Thyroid gland (tissue), 4 donors: Measurements from ENCODE around the gene SMKR1.

Experiments used
- POLR2A ChIP-seq, 2 donors: fragments of 450-650 bp; IDR thresholded peaks; one replicate each; pipeline ENCODE4 v1.6.1; 2017; ENCODE audit warnings: antibody characterized with exemption in 2 of 2, mild to moderate bottlenecking in 2 of 2, moderate library complexity in 1 of 2
- TF ChIP-seq, protein P1 (sequence below), 6 experiments: fragments of 200-600 bp in 3 of 6; fragments of 450-650 bp in 3 of 6; sonication (generic) in 3 of 6; IDR thresholded peaks; one replicate each; pipeline ENCODE4 v1.5.1; 2016 to 2019; ENCODE audit warnings: antibody characterized with exemption in 6 of 6, mild to moderate bottlenecking in 2 of 6, inconsistent platforms in 1 of 6, moderate library complexity in 1 of 6

DNA sequence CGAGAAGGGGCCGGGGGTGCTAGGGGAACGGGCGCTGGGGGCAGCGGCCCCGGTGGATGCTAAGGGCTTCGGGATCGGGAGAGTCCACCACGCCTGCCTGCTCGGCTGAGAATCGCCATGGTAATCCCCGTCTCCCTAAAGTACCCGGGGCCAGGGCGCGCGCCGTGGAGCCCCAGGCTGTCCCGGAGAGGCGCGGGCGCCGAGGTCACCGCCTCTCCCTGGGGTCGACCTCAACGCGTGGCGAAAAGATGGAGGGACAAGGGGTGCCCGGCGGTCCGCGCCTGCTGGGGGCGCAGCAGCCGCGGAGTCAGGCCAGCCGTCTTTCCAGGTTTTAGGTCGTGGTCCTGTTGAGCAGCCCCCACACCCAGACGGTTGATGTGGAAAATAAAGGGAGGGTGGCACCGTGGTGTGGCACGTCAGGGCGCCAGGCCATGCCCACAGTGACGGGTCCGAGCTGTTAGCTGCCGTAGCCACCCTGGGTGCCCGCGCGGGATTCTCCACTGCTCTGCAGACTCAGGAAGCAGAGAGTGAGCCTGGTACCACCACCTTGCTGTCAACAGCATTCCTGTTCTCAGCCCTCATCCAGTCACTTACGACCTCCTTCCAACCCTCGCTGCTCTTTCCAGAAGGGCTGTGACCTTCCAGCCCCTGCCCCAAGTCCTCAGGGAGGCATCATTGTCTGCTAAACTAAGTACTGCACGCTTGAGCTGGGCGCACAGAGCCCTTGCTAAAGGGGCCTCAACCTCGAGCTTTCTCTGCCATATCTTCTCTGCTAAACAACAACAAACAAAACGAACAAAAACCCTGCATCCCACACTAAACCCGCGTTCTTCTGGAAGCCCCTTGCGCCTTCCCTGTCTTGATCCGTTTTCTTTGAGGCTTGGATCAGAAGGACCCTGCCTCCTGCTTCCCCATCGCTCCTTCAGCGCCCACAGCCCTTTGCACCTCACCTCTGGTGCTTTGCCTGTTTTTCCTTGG is 666 bp downstream of the SMKR1 start:
- TF ChIP-seq POLR2A (IDR thresholded peaks at IDR 0.05): no peak
- TF ChIP-seq, protein P1, sequence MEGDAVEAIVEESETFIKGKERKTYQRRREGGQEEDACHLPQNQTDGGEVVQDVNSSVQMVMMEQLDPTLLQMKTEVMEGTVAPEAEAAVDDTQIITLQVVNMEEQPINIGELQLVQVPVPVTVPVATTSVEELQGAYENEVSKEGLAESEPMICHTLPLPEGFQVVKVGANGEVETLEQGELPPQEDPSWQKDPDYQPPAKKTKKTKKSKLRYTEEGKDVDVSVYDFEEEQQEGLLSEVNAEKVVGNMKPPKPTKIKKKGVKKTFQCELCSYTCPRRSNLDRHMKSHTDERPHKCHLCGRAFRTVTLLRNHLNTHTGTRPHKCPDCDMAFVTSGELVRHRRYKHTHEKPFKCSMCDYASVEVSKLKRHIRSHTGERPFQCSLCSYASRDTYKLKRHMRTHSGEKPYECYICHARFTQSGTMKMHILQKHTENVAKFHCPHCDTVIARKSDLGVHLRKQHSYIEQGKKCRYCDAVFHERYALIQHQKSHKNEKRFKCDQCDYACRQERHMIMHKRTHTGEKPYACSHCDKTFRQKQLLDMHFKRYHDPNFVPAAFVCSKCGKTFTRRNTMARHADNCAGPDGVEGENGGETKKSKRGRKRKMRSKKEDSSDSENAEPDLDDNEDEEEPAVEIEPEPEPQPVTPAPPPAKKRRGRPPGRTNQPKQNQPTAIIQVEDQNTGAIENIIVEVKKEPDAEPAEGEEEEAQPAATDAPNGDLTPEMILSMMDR (IDR thresholded peaks at IDR 0.05): no peak
